ENCODE data around the gene PIKFYVE. TPM values are rescaled to one million over a fixed set of nuclear protein-coding genes. Genes with fewer than 3 reads are reported as not detected.

The PIKFYVE gene
- total RNA-seq, 1 experiment from 2014 or later, result 32.1 TPM

DNA sequence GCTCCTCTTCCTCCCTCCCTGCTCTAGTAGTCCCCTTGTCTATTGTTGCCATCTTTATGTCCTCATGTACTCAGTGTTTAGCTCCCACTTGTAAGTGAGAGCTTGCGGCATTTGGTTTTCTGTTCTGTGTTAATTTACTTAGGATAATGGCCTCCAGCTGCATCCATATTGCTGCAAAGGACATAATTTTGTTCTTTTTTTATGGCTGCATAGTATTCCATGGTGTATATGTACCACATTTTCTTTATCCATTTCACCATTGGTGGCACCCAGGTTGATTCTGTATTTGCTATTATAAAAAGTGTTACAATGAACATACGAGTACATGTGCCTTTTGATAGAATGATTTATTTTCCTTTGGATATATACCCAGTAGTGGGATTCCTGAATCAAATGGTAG lies 12.5 kb downstream of the PIKFYVE start:
- Histone ChIP-seq H3K27ac (ENCODE audit: low read depth, low read length, poor library complexity, severe bottlenecking) (no peak overlapping the region), H3K27me3 (replicated peaks; ENCODE audit: insufficient read depth, low read depth, low read length, poor library complexity) (no peaks in the 10 kb centered on the region), H3K9me3 (ENCODE audit: low read depth, low read length, poor library complexity, severe bottlenecking) (no peaks in the 10 kb centered on the region), H3K36me3 (ENCODE audit: insufficient read depth, low read length, poor library complexity, severe bottlenecking) (peaks cover 55% of the 10 kb centered on the region), H3K4me3 (ENCODE audit: low read depth, low read length, poor library complexity, severe bottlenecking) (no peak overlapping the region), H3K4me1 (ENCODE audit: insufficient read depth, low read length, poor library complexity, severe bottlenecking) (no peaks in the 10 kb centered on the region)
- ChIA-PET CTCF (no interaction called here), POLR2A (ENCODE audit: low non-redundant PET) (no interaction called here)
- intact Hi-C loops (cut with micrococcal nuclease; ENCODE audit: unreplicated experiment), result no loop called here
- DNase-seq (ENCODE audit: low spot score), result no peak
- no peak for TF ChIP-seq EZH2 (IDR thresholded peaks at IDR 0.05; ENCODE audit: borderline replicate concordance, low read depth, low read length, poor library complexity, severe bottlenecking)
- TF ChIP-seq, protein P1, sequence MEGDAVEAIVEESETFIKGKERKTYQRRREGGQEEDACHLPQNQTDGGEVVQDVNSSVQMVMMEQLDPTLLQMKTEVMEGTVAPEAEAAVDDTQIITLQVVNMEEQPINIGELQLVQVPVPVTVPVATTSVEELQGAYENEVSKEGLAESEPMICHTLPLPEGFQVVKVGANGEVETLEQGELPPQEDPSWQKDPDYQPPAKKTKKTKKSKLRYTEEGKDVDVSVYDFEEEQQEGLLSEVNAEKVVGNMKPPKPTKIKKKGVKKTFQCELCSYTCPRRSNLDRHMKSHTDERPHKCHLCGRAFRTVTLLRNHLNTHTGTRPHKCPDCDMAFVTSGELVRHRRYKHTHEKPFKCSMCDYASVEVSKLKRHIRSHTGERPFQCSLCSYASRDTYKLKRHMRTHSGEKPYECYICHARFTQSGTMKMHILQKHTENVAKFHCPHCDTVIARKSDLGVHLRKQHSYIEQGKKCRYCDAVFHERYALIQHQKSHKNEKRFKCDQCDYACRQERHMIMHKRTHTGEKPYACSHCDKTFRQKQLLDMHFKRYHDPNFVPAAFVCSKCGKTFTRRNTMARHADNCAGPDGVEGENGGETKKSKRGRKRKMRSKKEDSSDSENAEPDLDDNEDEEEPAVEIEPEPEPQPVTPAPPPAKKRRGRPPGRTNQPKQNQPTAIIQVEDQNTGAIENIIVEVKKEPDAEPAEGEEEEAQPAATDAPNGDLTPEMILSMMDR (conservative IDR thresholded peaks at IDR 0.05; ENCODE audit: low read depth, low read length), result no peak
- BruUV-seq (replicated peaks), result no TSS peak

DNA sequence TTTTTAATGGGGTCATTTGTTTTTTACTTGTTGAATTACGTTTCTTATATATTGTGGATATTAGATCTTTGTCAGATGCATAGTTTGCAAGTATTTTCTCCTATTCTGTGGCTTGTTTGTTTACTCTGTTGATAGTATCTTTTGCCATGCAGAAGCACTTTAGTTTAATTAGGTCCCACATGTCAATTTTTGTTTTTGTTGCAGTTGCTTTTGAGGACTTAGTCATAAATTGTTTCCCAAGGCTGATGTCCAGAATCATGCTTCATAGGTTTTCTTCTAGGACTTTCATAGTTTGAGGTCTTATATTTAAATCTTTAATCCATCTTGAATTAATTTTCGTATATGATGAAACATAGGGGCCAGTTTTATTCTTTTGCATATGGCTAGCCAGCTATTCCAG lies 13.2 kb downstream of the PIKFYVE start:
- Histone ChIP-seq H3K36me3 (ENCODE audit: insufficient read depth, low read length, poor library complexity, severe bottlenecking) (peaks cover 52% of the 10 kb centered on the region), H3K9me3 (ENCODE audit: low read depth, low read length, poor library complexity, severe bottlenecking) (no peaks in the 10 kb centered on the region), H3K4me1 (ENCODE audit: insufficient read depth, low read length, poor library complexity, severe bottlenecking) (no peaks in the 10 kb centered on the region), H3K27me3 (replicated peaks; ENCODE audit: insufficient read depth, low read depth, low read length, poor library complexity) (no peaks in the 10 kb centered on the region), H3K4me3 (ENCODE audit: low read depth, low read length, poor library complexity, severe bottlenecking) (no peak overlapping the region), H3K27ac (ENCODE audit: low read depth, low read length, poor library complexity, severe bottlenecking) (no peak overlapping the region)
- intact Hi-C loops (cut with micrococcal nuclease; ENCODE audit: unreplicated experiment), result no loop called here
- POLR2A ChIA-PET (ENCODE audit: low non-redundant PET), result no interaction called here
- CTCF ChIA-PET, result no interaction called here
- no TSS peak for BruUV-seq (replicated peaks)
- DNase-seq (ENCODE audit: low spot score), result no peak
- TF ChIP-seq EZH2 (IDR thresholded peaks at IDR 0.05; ENCODE audit: borderline replicate concordance, low read depth, low read length, poor library complexity, severe bottlenecking), result no peak
- TF ChIP-seq, protein P1 (conservative IDR thresholded peaks at IDR 0.05; ENCODE audit: low read depth, low read length), result no peak

GRCh38 chr2:208280234-208280633 lies 14.2 kb downstream of the PIKFYVE start:
- BruUV-seq (replicated peaks), result no TSS peak

More at GRCh38 chr2:208280234-208280633, 14.2 kb downstream of the PIKFYVE start:
- Histone ChIP-seq H3K4me1 (ENCODE audit: insufficient read depth, low read length, poor library complexity, severe bottlenecking) (no peaks in the 10 kb centered on the region), H3K4me3 (ENCODE audit: low read depth, low read length, poor library complexity, severe bottlenecking) (no peak overlapping the region), H3K27ac (ENCODE audit: low read depth, low read length, poor library complexity, severe bottlenecking) (no peak overlapping the region), H3K36me3 (ENCODE audit: insufficient read depth, low read length, poor library complexity, severe bottlenecking) (peaks cover 44% of the 10 kb centered on the region), H3K27me3 (replicated peaks; ENCODE audit: insufficient read depth, low read depth, low read length, poor library complexity) (no peaks in the 10 kb centered on the region), H3K9me3 (ENCODE audit: low read depth, low read length, poor library complexity, severe bottlenecking) (no peaks in the 10 kb centered on the region)
- ChIA-PET CTCF (no interaction called here), POLR2A (ENCODE audit: low non-redundant PET) (no interaction called here)
- TF ChIP-seq EZH2 (IDR thresholded peaks at IDR 0.05; ENCODE audit: borderline replicate concordance, low read depth, low read length, poor library complexity, severe bottlenecking), result no peak
- TF ChIP-seq, protein P1 (conservative IDR thresholded peaks at IDR 0.05; ENCODE audit: low read depth, low read length), result no peak
- no peak for DNase-seq (ENCODE audit: low spot score)
- intact Hi-C loops (cut with micrococcal nuclease; ENCODE audit: unreplicated experiment), result no loop called here

Measured in A673 (cell line).